Measurements from ENCODE around the gene LEF1.

The LEF1 gene

DNA sequence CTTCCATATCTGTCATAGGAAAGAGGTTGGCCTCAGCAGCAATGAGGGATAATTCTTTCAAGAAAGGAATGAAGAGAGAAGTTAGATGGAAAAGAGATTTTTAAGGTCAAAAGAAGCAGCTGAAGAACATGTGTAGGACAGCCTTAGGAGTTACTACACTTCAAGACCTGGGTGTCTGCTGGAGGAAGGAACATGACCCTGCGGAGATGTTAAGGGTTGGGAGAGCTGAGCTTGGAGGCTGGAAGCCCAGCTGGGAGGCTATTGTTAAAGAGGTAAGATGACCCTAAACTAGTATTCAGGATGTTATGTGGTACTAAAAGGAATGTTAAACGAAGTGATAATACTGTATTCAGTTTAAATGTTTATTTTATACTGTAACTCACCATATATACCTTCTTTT is 164.1 kb downstream of the LEF1 start:
- TF ChIP-seq REST (IDR thresholded peaks at IDR 0.05; ENCODE audit: insufficient read depth in 1 of 2, low read depth in 2 of 2, low read length in 2 of 2) (no peak), POLR2AphosphoS5 (IDR thresholded peaks at IDR 0.05; ENCODE audit: low read depth, low read length) (no peak), FOXP2 (optimal IDR thresholded peaks at IDR 0.05; ENCODE audit: borderline replicate concordance, extremely low read depth, extremely low read length, insufficient read depth) (no peak), TAF1 (IDR thresholded peaks at IDR 0.05; ENCODE audit: borderline replicate concordance, insufficient read depth, low read length) (no peak), SIN3A (IDR thresholded peaks at IDR 0.05; ENCODE audit: borderline replicate concordance, insufficient read depth, low read length) (no peak)

GRCh38 chr4:108003982-108004515 is 164.7 kb downstream of the LEF1 start:
- TF ChIP-seq SIN3A (IDR thresholded peaks at IDR 0.05; ENCODE audit: borderline replicate concordance, insufficient read depth, low read length) (no peak), TAF1 (IDR thresholded peaks at IDR 0.05; ENCODE audit: borderline replicate concordance, insufficient read depth, low read length) (no peak), REST (IDR thresholded peaks at IDR 0.05; ENCODE audit: insufficient read depth in 1 of 2, low read depth in 2 of 2, low read length in 2 of 2) (no peak), POLR2AphosphoS5 (IDR thresholded peaks at IDR 0.05; ENCODE audit: low read depth, low read length) (no peak), FOXP2 (optimal IDR thresholded peaks at IDR 0.05; ENCODE audit: borderline replicate concordance, extremely low read depth, extremely low read length, insufficient read depth) (no peak)

- TF ChIP-seq FOXP2 (optimal IDR thresholded peaks at IDR 0.05; ENCODE audit: borderline replicate concordance, extremely low read depth, extremely low read length, insufficient read depth) (no peak), REST (IDR thresholded peaks at IDR 0.05; ENCODE audit: insufficient read depth in 1 of 2, low read depth in 2 of 2, low read length in 2 of 2) (no peak), TAF1 (IDR thresholded peaks at IDR 0.05; ENCODE audit: borderline replicate concordance, insufficient read depth, low read length) (no peak), SIN3A (IDR thresholded peaks at IDR 0.05; ENCODE audit: borderline replicate concordance, insufficient read depth, low read length) (no peak), POLR2AphosphoS5 (IDR thresholded peaks at IDR 0.05; ENCODE audit: low read depth, low read length) (no peak)
Measured at GRCh38 chr4:108001540-108002135, 167.1 kb downstream of the LEF1 start.

- TF ChIP-seq REST (IDR thresholded peaks at IDR 0.05; ENCODE audit: insufficient read depth in 1 of 2, low read depth in 2 of 2, low read length in 2 of 2) (no peak), POLR2AphosphoS5 (IDR thresholded peaks at IDR 0.05; ENCODE audit: low read depth, low read length) (no peak), SIN3A (IDR thresholded peaks at IDR 0.05; ENCODE audit: borderline replicate concordance, insufficient read depth, low read length) (no peak)
Measured at GRCh38 chr4:107999932-108000539, 168.7 kb downstream of the LEF1 start.

All from PFSK-1 (cell line).